GM12872 (cell line): ENCODE data around the gene SACS.

ENCODE experiments used
- TF ChIP-seq, protein P1 (sequence below): IDR thresholded peaks from 3 replicates; pipeline ENCODE4 v1.5.1; 2011; ENCODE audit warnings: low read depth, mild to moderate bottlenecking, low read length, moderate library complexity; ENCODE audit not compliant: insufficient read depth

SACS gene

DNA sequence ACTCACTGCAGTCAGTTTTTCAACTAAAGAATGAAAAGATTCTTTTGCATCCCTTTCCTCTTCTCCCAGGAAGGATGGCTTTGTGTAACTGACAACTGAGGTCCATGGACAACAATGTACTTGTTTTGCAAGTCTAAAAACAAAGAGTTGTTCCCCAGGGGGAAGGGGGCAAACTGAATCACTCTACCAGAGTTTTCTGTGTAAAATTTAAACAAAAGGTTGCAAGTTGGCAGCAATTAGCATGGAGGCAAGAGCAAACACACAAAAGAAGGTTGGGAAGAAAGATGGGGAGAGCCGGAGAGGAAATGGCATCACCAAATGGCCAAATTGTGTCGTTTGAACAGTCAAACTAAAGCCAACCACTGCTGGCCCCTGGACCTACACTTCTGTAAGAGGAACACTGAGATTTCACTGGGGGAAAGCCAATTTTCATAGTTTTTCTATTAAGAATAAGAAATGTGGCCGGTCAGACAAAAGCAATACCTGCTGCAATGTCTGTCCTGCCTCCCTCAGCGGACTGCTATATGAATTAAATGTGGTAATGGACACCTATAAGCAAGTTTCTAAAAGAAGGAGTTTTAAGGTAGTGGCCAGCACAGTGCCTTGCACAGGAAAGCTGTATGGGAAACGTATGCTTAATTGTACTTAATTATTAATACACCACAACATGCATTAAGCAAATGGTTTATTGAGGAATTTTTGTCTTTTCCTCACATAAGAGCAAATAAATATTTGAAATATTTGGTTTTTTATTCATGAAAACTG is 16.1 kb upstream of the SACS start:
- TF ChIP-seq, protein P1, sequence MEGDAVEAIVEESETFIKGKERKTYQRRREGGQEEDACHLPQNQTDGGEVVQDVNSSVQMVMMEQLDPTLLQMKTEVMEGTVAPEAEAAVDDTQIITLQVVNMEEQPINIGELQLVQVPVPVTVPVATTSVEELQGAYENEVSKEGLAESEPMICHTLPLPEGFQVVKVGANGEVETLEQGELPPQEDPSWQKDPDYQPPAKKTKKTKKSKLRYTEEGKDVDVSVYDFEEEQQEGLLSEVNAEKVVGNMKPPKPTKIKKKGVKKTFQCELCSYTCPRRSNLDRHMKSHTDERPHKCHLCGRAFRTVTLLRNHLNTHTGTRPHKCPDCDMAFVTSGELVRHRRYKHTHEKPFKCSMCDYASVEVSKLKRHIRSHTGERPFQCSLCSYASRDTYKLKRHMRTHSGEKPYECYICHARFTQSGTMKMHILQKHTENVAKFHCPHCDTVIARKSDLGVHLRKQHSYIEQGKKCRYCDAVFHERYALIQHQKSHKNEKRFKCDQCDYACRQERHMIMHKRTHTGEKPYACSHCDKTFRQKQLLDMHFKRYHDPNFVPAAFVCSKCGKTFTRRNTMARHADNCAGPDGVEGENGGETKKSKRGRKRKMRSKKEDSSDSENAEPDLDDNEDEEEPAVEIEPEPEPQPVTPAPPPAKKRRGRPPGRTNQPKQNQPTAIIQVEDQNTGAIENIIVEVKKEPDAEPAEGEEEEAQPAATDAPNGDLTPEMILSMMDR: no peak

DNA sequence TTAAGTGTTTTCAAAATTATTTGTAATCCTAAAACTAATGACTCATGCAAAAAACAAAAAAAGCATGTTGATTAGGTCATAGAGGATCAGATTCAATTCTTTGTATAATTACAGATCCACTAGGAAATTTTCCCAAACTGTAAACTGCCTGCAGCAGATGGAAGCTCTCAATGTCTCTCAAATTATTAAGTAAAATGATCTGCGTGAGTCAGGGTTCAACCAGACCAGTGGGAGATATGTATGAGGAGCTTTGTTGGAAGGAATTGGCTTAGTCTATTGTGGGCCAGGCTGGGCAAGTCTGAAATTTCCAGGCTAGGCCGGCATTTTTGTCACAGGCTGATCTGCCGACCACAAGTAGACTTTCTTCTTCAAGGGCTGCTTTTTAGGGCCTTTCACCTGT is 14.4 kb upstream of the SACS start:
- TF ChIP-seq, protein P1: no peak

DNA sequence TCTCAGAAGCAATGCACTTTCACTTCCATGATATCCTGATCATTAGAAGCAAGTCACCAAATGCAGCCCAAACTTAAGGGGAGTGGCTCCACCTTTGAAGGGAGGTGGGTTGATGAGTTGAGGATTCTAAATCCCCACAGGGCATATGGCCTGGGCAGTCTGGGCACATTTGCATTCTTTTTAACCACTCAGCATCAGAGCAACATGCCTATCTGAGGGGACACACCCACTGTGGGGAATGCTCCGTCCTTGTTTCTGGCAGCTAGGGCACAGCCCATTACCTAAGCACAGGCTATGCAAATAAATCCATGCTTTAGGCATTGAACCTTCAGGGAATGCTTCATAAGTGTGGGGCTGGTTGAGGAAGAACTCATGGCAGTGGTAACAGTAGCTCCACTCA is 12.3 kb upstream of the SACS start:
- TF ChIP-seq, protein P1: no peak

DNA sequence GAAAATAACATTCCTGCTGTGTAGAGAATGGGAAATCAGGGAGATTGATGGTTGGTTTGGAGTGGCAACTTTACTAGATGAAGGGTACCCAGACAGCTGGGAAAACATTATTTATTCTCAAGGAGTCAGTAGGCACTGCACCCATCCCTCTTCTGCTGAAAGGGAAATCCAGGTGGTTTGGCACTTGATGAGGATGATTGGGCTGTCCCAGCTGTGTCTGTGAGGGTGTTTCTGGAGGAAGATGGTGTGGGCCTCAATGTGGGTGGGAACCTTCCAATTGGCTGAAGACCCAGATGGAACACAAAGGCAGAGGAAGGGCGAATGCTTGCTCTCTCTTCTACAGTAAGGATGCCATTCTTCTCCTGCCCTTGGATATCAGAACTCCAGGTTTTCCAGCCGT is 10.4 kb upstream of the SACS start:
- TF ChIP-seq, protein P1: no peak

DNA sequence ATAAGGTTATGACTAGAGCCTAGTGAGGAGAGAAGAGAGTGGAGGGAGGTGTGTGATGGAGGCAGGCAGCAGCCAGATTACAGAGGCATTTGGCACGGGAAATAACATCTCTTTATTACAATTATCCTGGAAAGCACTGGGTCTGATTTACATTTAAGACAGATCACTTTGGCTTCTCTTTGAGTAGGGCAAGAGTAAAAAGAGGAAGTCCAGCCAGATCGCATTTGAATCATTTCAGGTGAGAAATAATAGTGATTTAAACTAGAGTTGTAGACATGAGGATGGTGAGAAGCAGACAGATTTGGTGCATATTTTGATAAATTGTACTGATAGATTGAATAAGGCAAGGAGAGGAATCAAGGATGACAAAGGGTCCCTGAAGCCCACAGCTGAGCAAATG is 9.6 kb upstream of the SACS start:
- TF ChIP-seq, protein P1: no peak

DNA sequence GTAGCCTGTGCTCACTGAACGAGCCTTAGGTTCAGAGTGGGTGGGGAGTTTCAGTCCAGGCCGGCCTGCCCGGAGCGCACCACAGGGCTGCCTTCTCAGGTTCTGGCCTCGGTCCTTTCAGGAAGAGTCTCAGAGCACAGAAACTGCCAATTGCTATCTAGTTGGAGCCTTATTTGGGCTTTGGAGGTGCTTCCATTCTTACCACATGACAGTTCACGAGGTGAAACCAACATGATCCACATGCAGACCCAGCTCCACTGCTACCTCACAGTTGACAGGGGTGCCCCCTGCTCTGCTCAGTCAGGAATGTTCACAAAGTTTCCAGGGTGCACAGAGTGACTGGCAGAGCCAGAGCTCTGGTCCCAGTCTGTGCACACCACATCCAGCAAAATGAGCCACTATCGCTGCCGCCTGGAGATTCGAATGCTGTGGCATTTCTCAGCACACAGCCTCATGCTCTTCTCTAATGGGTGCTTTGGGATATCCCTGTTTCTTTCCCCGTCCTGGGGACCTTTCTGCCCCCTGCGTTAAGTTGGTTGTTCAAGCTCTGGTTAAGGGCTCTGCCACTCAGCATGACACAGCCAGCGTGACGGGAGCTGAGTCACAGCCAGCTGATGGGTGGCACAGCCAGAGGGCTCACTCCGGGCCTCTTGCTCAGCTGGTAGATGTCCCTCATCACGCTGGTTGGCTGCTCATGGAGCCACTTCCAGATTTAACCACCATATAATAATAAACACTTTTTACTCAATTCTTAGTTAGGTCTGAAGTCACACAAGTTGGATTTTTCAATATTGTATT is 7.5 kb upstream of the SACS start:
- TF ChIP-seq, protein P1: no peak

DNA sequence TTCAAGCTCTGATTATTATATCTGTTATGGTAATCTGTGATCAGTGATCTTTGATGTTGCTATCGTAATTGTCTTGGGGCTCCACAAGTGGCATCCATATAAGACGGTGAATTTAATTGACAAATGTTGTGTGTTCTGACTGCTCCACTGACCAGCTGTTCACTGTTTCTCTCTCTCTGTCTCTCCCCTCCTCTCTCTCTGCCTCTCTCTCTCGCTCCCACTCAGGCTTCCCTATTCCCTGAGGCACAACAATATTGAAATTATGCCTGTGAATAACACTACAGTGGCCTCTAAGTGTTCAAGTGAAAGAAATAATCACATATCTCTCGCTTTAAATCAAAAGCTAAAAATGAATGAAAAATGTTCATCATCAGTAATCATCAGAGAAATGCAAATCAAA is 4.4 kb upstream of the SACS start:
- TF ChIP-seq, protein P1: no peak
